ENCODE measurements around the gene PPFIA4. TPM values are rescaled to one million over a fixed set of nuclear protein-coding genes. Genes with fewer than 3 reads are reported as not detected.

PPFIA4 gene
- total and polyA plus RNA-seq, 11 donors: 11.2 to 50.3 (median 35.5) TPM

DNA sequence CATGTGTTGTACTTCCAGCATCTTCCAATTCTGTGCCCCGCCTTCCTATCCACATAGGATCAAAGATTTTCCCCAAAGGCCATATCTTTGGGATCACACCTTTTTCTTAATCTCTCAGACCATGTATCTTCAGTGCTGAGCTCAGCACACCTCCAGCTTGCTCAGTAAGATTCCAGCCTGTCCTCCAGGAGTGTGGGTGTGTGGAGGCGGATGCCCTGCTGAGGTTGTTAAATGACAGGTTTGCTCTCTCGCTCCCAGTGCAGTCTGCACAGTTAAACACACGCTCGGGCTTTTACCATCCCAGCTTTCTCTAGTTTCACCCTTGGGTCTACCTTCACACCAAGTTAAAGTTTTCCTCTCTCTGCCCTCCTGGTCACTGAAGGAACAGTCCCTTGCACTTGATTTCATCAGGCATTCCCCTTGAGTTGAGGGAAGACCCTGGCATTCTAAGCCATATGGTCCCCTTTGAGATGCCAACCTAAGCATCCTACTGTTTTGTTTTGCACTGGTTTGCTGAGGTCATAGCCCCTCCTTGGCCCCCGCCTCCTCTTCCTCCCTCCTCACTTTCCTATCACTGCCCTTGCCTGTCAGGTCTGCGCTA, 45.8 kb downstream of the PPFIA4 start:
- intact Hi-C loops (cut with DNase I): no loop called here
- H3K4me3 ChIP-seq: no peak overlapping the region
- TF ChIP-seq POLR2A (IDR thresholded peaks at IDR 0.05): no peak
- TF ChIP-seq, protein P1, sequence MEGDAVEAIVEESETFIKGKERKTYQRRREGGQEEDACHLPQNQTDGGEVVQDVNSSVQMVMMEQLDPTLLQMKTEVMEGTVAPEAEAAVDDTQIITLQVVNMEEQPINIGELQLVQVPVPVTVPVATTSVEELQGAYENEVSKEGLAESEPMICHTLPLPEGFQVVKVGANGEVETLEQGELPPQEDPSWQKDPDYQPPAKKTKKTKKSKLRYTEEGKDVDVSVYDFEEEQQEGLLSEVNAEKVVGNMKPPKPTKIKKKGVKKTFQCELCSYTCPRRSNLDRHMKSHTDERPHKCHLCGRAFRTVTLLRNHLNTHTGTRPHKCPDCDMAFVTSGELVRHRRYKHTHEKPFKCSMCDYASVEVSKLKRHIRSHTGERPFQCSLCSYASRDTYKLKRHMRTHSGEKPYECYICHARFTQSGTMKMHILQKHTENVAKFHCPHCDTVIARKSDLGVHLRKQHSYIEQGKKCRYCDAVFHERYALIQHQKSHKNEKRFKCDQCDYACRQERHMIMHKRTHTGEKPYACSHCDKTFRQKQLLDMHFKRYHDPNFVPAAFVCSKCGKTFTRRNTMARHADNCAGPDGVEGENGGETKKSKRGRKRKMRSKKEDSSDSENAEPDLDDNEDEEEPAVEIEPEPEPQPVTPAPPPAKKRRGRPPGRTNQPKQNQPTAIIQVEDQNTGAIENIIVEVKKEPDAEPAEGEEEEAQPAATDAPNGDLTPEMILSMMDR (IDR thresholded peaks at IDR 0.05): no peak

DNA sequence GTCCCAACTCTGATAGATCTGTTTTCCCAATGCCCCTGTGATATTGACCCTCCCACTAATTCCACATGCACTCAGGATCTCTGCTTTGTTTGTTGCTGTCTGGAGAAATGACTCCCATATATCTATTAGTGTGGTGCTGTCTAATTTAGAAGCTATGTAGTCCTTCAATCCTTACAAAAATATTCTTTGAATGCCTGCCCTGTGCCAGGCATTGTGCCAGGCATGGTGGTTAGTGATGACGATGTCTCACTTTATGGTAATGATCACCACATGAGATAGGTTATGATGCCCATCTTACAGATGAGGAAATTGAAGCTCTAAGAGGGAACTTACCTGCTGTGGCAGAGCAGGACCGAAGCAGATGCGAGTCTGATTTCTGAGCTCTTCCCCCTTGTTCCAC, 46.6 kb downstream of the PPFIA4 start:
- no peaks in the 10 kb centered on the region for H3K9me3 ChIP-seq
- H3K4me3 ChIP-seq: no peak overlapping the region
- peaks cover 0 to 16% (median 7%) of the 10 kb centered on the region in 9 donors for H3K27me3 ChIP-seq
- DNase-seq: no peak
- no peak for TF ChIP-seq POLR2A (IDR thresholded peaks at IDR 0.05)
- TF ChIP-seq, protein P1 (IDR thresholded peaks at IDR 0.05): no peak
- WGBS, 4 donors: 80 to 88% (median 83%) methylated on average over 3 of the region's 3 CpGs
- no peak for ATAC-seq
- H3K4me1 ChIP-seq: peaks cover 0 to 65% (median 31%) of the 10 kb centered on the region in 12 donors
- peaks cover 0 to 3% (median 0%) of the 10 kb centered on the region in 9 donors for H3K36me3 ChIP-seq
- peak overlapping the region in 1 of 12 donors; percentile 5 for H3K27ac ChIP-seq
- intact Hi-C loops (cut with DNase I): no loop called here

More for the DNA sequence above, 45.8 kb downstream of the PPFIA4 start:
- Histone ChIP-seq H3K9me3 (no peaks in the 10 kb centered on the region), H3K27me3 (peaks cover 0 to 16% (median 7%) of the 10 kb centered on the region in 9 donors), H3K4me1 (peaks cover 0 to 73% (median 36%) of the 10 kb centered on the region in 12 donors), H3K36me3 (peaks cover 0 to 3% (median 0%) of the 10 kb centered on the region in 9 donors), H3K27ac (no peak overlapping the region)
- no peak for DNase-seq
- no peak for ATAC-seq
- WGBS, 4 donors: 88 to 95% (median 91%) methylated on average over 7 of the region's 7 CpGs

DNA sequence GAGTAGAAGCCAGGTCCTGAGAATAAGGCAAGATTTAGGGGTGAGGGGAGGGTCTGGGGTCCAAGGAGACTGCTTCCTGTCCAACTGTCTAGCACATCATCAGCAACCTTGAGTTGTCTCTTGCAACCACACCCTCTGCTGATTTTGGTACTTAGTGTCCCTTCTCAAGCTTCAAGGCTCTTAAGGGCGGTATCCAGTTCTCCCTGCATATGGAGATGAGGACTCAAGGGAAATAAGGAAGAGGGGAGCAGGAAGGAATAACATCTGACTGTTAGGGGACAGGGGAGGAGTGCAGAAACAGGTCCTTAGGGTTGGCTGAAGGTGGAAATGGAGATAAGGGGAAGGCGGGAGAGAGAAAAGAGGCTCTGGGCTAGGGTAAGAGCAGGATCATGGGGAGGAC, 47.2 kb downstream of the PPFIA4 start:
- Histone ChIP-seq H3K4me1 (peaks cover 0 to 59% (median 26%) of the 10 kb centered on the region in 12 donors), H3K9me3 (no peaks in the 10 kb centered on the region), H3K27me3 (peaks cover 0 to 16% (median 7%) of the 10 kb centered on the region in 9 donors), H3K4me3 (no peak overlapping the region), H3K36me3 (peaks cover 0 to 3% (median 0%) of the 10 kb centered on the region in 9 donors), H3K27ac (no peak overlapping the region)
- 92 to 96% (median 94%) methylated on average over 2 of the region's 2 CpGs for WGBS, 4 donors
- no peak for DNase-seq
- intact Hi-C loops (cut with DNase I): no loop called here
- TF ChIP-seq, protein P1 (IDR thresholded peaks at IDR 0.05): no peak
- TF ChIP-seq POLR2A (IDR thresholded peaks at IDR 0.05): no peak
- no peak for ATAC-seq

DNA sequence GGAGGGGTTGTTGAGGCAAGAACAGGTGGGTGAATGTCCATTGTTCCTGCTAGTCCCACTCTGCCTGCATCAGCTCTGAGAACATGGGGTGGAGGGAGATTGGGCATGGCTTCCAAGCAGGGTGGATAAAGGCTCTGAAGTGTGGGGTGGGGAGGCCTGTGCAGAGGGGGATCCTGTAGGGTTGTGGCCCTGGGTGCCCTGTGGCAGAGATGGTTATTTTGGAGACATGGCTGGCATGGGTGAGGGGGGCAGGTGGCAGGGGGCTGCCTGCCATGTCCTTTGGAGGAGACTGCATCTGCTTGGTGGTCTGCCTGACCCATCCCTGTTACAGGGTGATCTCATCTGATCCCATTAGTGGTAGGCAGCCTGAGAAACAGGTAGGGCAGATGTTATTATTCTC, 48.3 kb downstream of the PPFIA4 start:
- Histone ChIP-seq H3K9me3 (no peaks in the 10 kb centered on the region), H3K4me1 (peaks cover 0 to 48% (median 14%) of the 10 kb centered on the region in 12 donors), H3K36me3 (peaks cover 0 to 3% (median 0%) of the 10 kb centered on the region in 9 donors), H3K27ac (no peak overlapping the region), H3K4me3 (no peak overlapping the region), H3K27me3 (peaks cover 0 to 16% (median 7%) of the 10 kb centered on the region in 9 donors)
- intact Hi-C loops (cut with DNase I): no loop called here
- DNase-seq (no peak), ATAC-seq (no peak)
- no peak for TF ChIP-seq POLR2A (IDR thresholded peaks at IDR 0.05)
